Subcutaneous preadipocyte (primary cell): Measurements from ENCODE around the gene OR2T4. TPM values are rescaled to one million over a fixed set of nuclear protein-coding genes. Genes with fewer than 3 reads are reported as not detected.

Experiments used
- total RNA-seq: library from RNA; depleted of rRNA; stranded (reverse); fragments of >200 nt; gene quantifications from 2 replicates; pipeline ENCODE4 v1.2.3, GENCODE V29; 2012

Gene OR2T4
- total RNA-seq, result not detected in 2 replicates

GRCh38 chr1:248361121-248361715 lies at the start of gene OR2T4:
Gene OR2T4 (plus strand): TSS chr1:248361665. CDS start chr1:248361665, 0 bp downstream.

DNA sequence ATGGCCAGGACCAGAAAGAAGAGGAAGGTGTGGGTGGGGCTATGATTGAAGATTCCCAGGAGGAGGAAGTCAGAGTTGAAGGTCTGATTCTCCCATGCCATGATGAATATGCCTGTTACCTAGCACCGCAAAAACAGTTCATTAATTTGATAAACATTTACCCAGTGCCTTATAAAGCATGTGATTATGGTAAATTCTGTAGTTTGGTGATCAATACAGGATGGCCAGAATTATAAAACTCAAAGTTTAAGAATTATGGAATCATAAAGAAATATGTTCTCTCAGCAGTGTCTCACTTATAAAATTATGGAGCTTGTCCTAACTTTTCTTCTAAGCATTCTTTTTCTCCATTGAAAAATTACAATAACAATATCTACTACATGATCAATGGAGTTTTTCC lies 37.0 kb upstream of the OR2T4 start, which contains the start of gene OR2M7:
OR2M7 (minus strand) TSS at position 101 of the 400 bp plus-strand sequence; CDS start at position 101, 0 bp downstream.

DNA sequence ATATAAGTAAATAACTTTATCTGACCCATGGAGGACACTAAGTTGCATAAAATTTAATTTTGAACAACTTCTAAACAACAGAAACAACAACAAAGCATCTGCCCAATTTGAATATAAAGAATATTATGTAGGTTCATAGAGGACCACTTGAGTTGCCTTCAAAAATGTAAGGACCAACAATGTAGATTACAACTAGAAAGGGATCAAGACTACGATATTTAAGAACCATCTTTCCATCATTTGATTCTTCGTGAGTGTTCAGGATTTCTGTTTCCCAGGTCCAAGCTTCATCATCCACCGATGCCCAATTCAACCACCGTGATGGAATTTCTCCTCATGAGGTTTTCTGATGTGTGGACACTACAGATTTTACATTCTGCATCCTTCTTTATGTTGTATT lies 13.0 kb upstream of the OR2T4 start, which contains the start of gene OR14C36:
OR14C36 (plus strand) TSS at position 301 of the 400 bp plus-strand sequence; CDS start at position 301, 0 bp downstream.

GRCh38 chr1:248375446-248375845 lies 14.0 kb downstream of the OR2T4 start, which contains the start of gene OR2T6:
Gene OR2T6 (plus strand): TSS chr1:248375746. CDS start chr1:248387609, 11,863 bp downstream.

GRCh38 chr1:248402748-248403147 lies 41.3 kb downstream of the OR2T4 start, which contains the start of gene OR2T1:
Gene OR2T1 (plus strand): TSS chr1:248403048. CDS start chr1:248406148, 3,100 bp downstream.

Other genes with a start within 250 kb of the OR2T4 start
- gene OR2M5, start 216.5 kb upstream of the OR2T4 start, total RNA-seq, result not detected in 2 replicates
- not detected in 2 replicates for gene OR2M2, start 186.8 kb upstream of the OR2T4 start, total RNA-seq
- not detected in 2 replicates for gene OR2M3, start 164.4 kb upstream of the OR2T4 start, total RNA-seq
- not detected in 2 replicates for gene OR2M4, start 130.2 kb upstream of the OR2T4 start, total RNA-seq
- not detected in 2 replicates for gene OR2T33, start 83.7 kb upstream of the OR2T4 start, total RNA-seq
- not detected in 2 replicates for gene OR2T12, start 58.2 kb upstream of the OR2T4 start, total RNA-seq
- gene OR2M7, start 37.1 kb upstream of the OR2T4 start, total RNA-seq, result not detected in 2 replicates
- not detected in 2 replicates for gene OR14C36, start 12.9 kb upstream of the OR2T4 start, total RNA-seq
- gene OR2T6, start 14.1 kb downstream of the OR2T4 start, total RNA-seq, result not detected in 2 replicates
- not detected in 2 replicates for gene OR2T1, start 41.4 kb downstream of the OR2T4 start, total RNA-seq
- gene OR2T2, start 84.0 kb downstream of the OR2T4 start, total RNA-seq, result not detected in 2 replicates
- gene OR2T3, start 111.7 kb downstream of the OR2T4 start, total RNA-seq, result not detected in 2 replicates
- not detected in 2 replicates for gene OR2T5, start 126.9 kb downstream of the OR2T4 start, total RNA-seq
- gene OR2G6, start 146.4 kb downstream of the OR2T4 start, total RNA-seq, result not detected in 2 replicates
- gene OR2T29, start 201.1 kb downstream of the OR2T4 start, total RNA-seq, result not detected in 2 replicates
- gene OR2T34, start 213.1 kb downstream of the OR2T4 start, total RNA-seq, result not detected in 2 replicates
- not detected in 2 replicates for gene OR2T10, start 236.0 kb downstream of the OR2T4 start, total RNA-seq